DMS114 treated with DMSO at 0.1 percent for 48 hours (cell line): ENCODE results near the gene SLX4IP.

Experiments
- DNase-seq: peaks from one replicate; lab custom pipeline; 2025; ENCODE audit not compliant: unreplicated experiment; lab: John Stamatoyannopoulos, UW

Gene SLX4IP

DNA sequence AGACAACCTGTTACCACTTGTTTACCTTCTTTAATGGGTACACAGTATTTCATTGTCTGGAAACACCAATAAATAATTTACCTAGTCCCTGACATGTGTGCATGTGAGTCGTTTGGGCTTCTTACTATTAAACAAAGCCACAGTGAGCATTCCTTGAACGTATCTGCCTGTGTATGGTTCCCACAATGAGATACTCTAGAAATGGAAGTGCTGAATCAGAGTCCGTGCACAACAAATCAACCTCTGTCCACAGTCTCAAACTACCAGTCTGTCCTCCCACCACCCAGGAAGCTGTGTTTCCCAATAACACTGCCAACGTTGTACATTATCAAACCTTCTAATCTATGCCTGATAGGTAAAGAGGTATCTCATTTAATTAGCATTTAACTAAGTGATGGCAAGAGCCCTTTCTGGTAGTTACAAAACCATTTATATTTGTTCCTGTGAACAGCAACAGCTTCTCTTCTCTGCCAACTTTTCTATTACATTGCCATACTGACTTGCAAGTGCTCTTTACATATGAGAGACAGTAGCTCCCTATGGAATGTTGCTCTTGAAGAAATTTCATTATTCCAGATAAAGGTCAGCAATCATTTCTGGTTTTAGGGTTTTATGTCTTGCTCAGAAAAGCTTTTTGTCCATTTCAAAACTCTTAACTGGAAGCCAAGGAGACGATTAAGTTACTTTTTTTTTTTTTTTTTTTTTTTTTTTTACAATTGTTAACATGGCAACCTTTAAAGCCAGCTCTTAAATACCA, 223.9 kb downstream of the SLX4IP start:
- no peak for DNase-seq

GRCh38 chr20:10659651-10660601, 224.8 kb downstream of the SLX4IP start:
- no peak for DNase-seq

GRCh38 chr20:10660661-10661060, 225.6 kb downstream of the SLX4IP start:
- DNase-seq: no peak

DNA sequence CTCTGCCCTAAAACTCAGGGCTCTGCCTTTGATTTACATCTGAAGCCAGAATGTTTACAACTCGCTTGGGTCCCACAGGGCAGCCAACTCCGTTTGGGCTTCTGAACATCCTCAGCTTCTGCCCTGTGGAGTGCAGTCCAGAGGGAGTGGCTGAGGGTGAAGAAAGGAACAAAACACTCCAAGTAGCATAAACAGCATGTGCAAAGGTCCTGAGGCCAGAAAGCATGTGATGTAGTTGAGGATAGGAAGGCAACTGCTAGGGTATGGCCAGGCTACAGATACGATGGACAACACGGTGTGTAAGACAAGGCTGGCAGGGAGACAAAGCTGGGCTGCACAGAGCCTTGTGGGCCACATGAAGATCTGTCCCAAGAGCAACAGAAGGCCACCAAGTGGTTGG, 226.2 kb downstream of the SLX4IP start:
- DNase-seq: no peak

- no peak for DNase-seq
Measured at GRCh38 chr20:10662151-10662550, 227.0 kb downstream of the SLX4IP start.

DNA sequence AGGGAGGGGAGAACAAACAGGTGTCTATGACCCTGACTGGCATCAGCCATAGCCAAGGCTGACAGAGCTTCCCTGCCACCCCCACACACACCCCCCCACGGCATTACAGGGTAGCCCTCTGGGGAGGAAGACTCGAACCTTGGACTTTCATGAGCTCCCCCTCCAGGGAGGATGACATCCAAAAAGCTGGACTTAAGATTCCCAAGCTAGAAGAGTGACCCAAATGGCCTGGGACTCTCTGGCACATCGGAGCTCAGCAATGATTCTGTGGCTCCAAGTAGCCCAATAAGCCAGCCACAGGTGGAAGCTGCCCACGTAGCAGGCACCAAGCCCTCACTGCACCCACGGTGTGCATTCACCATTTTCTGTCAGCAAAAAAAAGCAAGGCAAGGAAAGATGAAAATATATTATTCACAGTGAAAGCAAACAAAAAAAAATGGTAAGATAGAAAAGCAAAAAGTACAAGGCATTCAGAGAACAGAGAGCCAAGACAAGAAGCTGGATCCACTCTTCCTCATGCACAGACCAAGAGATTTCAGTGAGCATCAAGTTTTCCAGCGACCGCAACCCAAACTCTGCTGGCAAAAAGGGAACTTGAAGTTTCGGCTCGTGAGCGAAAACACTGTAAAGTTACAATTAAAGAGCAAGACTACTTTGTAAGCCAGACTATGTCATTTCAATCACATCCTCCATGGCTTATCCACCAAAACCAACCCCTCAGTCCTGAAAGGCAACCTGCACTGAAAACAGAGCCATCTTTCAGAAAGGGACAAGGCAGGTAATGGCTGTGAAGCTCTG, 227.8 kb downstream of the SLX4IP start:
- DNase-seq: no peak

GRCh38 chr20:10663756-10664155, 228.7 kb downstream of the SLX4IP start:
- no peak for DNase-seq

GRCh38 chr20:10665027-10665561, 230.0 kb downstream of the SLX4IP start:
- DNase-seq: no peak

GRCh38 chr20:10665791-10666190, 230.7 kb downstream of the SLX4IP start:
- DNase-seq: no peak

GRCh38 chr20:10666221-10667076, 231.3 kb downstream of the SLX4IP start:
- DNase-seq: no peak

GRCh38 chr20:10667077-10667401, 231.9 kb downstream of the SLX4IP start:
- DNase-seq: no peak

DNA sequence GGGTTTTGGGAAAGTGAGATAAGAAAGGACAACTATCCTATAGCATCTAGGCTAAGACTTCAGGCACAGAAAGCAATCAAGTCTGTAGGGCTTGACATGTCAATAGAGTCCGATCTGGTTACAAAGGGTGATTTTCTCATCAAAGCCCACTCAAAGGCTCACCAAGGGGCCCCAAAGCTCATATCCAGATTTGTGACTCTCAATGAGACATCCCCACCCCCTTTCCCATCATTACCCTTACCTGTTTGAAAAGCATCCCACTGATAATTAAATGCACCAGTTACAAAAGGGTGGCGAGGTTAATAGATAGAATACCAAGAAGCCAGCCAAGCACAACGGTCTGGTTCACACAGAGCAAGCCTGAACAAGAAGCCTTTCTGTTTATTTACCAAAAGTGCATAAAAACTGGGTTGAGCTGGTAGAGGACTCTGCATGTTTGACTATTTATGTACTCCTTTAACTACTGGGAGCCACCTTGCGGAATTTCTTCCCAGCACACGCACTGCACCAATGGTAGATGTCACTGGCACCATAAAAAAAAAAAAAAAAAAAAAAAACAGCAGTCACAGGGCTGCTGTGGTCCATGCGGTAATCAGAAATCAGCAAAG, 232.6 kb downstream of the SLX4IP start:
- DNase-seq: no peak

GRCh38 chr20:10668677-10669368, 233.7 kb downstream of the SLX4IP start:
- no peak for DNase-seq

DNA sequence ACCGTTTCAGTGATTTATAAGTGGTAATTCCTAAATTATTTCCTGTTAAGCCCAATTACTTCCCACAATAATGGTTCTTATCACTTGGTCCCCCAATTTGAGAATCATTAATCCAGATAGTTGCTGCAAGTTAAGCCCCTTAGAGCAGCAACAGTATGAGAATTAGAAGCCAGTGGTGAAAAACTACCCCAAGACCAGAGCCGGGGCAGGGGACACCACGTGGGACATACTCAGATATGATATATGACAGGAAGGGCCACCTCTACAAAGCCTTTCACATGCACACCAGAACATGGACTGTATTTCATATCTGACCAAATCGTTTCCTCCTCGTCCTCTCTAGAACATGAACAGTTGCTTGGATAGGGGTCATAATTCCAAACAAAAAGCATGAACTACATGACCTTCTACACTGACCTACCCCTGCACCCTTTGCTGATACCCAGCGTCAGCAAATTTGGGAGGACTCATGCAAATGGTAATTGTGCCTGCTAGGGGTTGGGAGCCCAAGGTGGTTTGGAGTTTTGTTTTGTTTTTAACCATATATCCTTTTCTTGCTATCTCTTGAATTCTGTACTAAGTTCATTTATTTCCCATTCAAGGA, 234.8 kb downstream of the SLX4IP start:
- DNase-seq: no peak

GRCh38 chr20:10670501-10671220, 235.6 kb downstream of the SLX4IP start:
- no peak for DNase-seq

DNA sequence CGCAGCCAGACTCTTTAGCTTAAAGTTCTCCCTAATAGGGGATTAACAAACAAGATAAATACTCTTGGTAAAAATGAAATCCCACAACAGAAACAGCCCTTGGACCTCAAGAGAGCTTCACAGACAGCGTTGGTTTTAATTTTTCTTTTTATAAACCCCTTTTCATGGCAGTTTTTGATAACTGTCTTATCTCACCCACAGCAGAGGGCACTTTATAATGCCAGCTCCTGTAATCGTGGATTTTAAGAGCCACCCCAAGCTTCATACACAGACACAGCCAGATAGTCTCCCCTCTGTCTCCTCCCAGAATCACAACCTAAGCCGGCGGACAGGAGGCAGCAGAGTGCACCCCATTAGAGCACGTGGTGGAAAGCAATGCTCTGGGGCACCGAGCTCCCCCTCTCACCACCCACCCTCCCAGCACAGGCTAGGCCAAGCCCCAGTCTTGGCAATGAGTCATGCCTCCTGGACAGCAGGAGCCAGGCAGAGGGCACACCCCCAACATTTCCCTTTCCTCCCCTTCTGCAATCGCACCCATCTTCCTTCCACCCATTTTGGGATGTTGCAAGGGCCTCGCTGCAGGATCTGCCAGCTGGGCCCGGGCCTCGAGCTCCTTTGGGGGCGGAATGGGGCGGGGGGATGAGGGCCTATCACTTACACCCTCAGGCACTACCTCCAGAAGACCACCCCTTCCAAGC, 236.3 kb downstream of the SLX4IP start:
- no peak for DNase-seq

GRCh38 chr20:10671919-10672623, 237.0 kb downstream of the SLX4IP start:
- no peak for DNase-seq
